DND-41 (cell line): ENCODE results near the gene C3orf18.

ENCODE experiments used
- CTCF ChIP-seq: IDR thresholded peaks from 2 replicates; pipeline ENCODE4 v1.5.1; 2012; ENCODE audit warnings: borderline replicate concordance, low read length, moderate library complexity, mild to moderate bottlenecking; ENCODE audit not compliant: poor library complexity, severe bottlenecking; ENCODE audit errors: extremely low read depth
- EZH2 ChIP-seq: IDR thresholded peaks from 3 replicates; pipeline ENCODE4 v1.6.1; 2012; ENCODE audit warnings: borderline replicate concordance, low read depth, mild to moderate bottlenecking, moderate library complexity, low read length, inconsistent platforms; ENCODE audit not compliant: severe bottlenecking

- TF ChIP-seq CTCF, result no peak
- no peak for TF ChIP-seq EZH2
Measured at GRCh38 chr3:50509715-50510114, 57.8 kb downstream of the C3orf18 start.
